Mononuclear cell (primary cell): ENCODE data around the gene TRIO. TPM values are rescaled to one million over a fixed set of nuclear protein-coding genes. Genes with fewer than 3 reads are reported as not detected.

ENCODE experiments used
- H3K27me3 ChIP-seq: 2 replicates; pipeline ENCODE4 v1.6.0; 2011; ENCODE audit warnings: low read length, control low read depth; ENCODE audit not compliant: insufficient read depth
- H3K4me1 ChIP-seq: 2 replicates; pipeline ENCODE4 v1.5.1; 2011; ENCODE audit warnings: mild to moderate bottlenecking, low read length, control low read depth; ENCODE audit not compliant: insufficient read depth
- H3K4me3 ChIP-seq: 2 replicates; pipeline ENCODE4 v1.5.1; 2011; ENCODE audit warnings: mild to moderate bottlenecking, low read length, moderate library complexity
- H3K9me3 ChIP-seq: 2 replicates; pipeline ENCODE4 v1.5.1; 2011; ENCODE audit warnings: low read depth, mild to moderate bottlenecking, control low read depth, low read length
- total RNA-seq: library from RNA; depleted of rRNA; stranded (reverse); fragments of >200 nt; gene quantifications from one replicate; pipeline ENCODE4 v1.2.3, GENCODE V29; 2012

Gene TRIO
- total RNA-seq, 1 donor: 48.9 TPM

DNA sequence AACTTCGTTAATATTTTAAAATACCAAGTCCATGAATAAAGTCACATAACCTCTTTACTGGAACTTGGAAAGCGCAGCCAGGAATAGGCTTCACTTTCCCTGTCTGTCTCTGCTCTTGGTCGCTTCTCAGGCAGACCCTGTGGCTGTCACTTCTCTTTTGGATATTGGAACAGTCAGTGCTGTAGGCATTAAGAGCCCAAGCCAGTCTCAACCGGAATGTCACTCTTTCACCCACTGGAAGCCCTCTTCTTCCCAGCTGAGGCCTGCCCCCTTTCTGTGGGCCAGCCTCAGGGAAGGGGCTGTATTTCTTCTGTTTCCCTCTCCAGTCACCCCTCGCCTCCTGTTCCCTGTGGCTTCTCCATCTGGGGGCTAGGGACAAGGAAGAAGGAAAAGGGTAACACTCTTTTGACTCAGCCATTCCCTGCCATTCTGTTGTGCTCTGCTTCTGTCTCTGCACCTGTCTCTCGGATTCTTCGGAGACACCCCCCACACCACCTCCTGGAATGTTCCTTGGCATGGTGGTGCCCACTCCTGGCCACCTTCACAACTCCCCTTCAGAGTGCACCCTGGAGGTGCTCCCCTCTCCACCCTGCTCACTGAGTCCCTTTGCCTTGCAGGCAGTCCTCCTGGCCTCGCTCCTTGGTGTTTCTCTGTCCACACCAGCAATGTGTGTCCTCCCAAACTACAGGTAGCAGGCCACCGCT, 103.4 kb downstream of the TRIO start:
- Histone ChIP-seq H3K9me3 (no peaks in the 10 kb centered on the region), H3K27me3 (no peaks in the 10 kb centered on the region), H3K4me1 (peaks cover 21% of the 10 kb centered on the region), H3K4me3 (no peak overlapping the region)

DNA sequence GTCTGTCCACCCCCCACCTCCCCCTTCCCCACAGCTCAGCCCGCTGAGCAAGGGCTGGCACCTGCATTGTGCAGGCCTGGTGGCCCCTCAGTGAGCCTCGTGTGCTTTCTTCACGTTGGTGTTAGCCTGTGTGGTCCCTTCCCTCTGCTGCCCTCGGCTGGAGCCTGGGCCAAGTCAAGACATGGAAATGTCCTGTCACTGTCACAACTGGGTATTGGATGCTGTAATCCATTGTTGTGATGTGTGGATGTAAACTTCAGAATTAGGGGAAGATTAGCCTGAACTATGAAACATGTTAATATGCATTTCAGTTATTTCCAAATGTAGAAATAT, 103.9 kb downstream of the TRIO start:
- H3K4me3 ChIP-seq: no peak overlapping the region
- H3K4me1 ChIP-seq: peaks cover 21% of the 10 kb centered on the region
- H3K27me3 ChIP-seq: no peaks in the 10 kb centered on the region
- H3K9me3 ChIP-seq: no peaks in the 10 kb centered on the region

DNA sequence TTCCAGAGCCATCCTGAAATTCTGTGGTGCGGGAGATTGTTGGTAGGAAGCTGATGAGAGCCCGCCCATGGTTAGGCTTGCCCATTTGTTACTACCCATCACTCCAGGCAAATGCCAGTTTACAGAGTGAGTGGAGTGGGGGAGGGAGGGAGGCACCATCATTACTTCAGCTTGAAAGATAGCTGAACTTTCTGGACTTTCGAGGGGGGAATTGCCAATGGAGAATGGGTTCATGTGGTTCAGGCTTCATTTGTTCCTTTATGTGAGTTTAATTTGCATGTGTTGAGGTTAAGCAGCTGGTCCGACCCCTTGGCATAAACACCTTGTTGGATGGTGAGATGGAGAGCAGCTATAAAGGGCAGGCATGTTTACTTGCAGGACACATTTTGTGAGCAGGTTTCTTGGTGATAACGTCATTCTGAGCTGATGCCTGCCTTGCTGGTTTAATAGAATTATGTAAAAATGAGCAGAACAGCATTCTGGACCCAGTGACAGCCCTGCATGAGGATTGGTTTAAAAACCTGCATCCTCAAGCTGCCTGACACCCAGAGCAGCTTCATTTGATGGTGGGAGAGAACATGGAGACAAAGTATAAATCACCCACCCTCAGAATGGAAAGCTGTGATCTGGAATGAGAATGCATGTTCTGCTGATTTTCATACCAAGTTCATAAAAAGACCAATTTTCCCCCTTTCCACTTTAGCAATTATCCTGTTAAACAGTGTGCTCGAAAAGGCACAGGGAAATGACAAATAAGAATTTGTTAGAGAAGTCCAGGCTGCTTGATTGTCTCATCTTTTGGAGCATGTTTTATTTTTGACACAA, 106.3 kb downstream of the TRIO start:
- Histone ChIP-seq H3K4me1 (peaks cover 21% of the 10 kb centered on the region), H3K4me3 (no peak overlapping the region), H3K9me3 (no peaks in the 10 kb centered on the region), H3K27me3 (no peaks in the 10 kb centered on the region)

DNA sequence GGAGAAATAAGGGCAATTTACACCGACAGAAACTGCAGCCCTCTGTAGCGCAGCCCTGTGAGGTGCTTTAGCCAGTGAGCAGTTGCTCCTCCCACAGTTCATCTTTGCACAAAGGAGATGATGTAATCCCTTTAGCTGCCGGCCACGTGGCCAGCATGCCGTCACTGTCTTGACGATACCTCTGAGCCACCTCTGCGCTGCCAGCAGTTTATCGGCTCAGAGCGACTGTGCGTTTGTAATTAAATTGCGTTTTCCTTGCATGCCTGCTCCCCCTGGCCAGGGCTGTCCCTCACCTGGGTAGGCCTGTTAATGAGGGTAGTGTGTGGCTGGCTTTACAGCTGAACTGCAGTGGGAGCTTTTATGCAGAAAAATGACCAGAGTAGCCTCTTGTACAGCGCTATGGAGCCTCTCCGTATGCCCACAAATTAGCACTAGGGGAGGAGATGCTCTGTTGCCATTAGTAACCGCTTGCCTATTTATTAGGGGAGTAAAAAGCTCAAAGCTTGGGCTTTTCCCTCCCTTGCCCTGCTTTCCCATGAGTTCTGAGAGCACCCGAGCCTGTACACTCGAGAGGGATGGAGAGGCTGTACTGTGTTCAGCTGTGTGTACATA, 107.0 kb downstream of the TRIO start:
- Histone ChIP-seq H3K27me3 (no peaks in the 10 kb centered on the region), H3K4me3 (no peak overlapping the region), H3K4me1 (peaks cover 21% of the 10 kb centered on the region), H3K9me3 (no peaks in the 10 kb centered on the region)

DNA sequence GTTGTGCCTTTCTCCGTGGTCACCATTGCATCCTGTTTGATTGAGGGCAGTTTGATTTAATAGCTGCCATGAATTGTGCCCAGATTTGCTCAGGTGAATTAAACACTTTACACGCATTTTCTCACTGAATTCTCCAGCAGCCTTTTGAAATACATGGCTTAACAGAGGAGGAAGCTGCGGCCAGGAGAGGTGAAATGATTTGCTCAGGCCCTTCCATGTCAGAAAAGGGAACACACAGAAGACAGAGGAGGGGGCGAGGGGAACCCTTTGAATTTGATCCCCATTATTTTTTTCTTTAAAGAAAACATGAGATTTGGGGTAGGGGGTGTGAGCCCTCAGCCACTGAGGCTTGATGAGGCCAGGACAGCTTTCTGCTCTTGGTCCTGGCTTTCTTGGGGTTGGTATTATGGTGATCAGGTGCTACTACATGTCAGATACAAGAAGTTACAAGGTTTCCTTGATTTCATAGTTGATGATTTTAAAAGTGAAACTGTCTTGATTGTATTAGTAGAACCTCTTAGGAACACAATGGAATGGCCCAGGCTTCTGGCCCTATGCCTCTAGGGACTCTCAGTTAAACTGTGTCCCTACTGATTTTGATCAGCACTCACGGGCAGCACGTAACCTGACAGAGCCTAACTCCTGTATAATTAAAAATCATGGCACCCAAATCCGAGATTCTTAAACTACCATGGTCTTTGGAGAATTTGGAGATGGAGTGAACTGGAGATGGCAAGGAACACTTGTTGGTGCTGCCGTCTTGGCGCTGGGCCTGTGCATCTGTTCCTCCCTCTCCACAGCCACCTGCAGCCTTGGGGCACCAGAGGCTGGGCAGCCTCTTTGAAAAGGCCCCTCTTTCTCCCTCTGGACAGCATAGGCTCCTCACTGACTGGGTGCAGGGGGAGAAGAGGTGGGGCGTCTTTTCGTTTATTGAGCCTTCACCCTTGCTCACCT, 107.9 kb downstream of the TRIO start:
- H3K27me3 ChIP-seq: no peaks in the 10 kb centered on the region
- H3K4me3 ChIP-seq: no peak overlapping the region
- H3K9me3 ChIP-seq: peaks cover 7% of the 10 kb centered on the region
- H3K4me1 ChIP-seq: peaks cover 21% of the 10 kb centered on the region

DNA sequence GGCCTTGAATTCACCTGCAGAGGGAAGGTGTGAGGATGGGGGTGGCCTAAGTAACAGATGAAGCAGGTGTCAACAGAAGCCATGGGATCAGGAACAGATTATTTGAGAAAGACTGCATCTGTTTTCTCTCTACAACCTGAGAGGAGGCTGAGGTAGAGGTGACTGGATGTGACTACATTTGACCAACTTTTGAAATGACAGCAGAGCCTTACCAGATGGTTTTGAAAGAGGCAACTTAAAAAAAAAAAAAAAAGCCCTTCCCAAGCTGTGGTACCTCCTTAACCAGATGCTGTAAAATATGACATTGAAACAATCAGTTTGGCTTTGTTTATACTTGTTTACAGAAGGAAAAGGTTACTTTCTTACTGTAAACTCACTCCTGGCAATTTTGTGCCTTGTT, 108.6 kb downstream of the TRIO start:
- H3K27me3 ChIP-seq: no peaks in the 10 kb centered on the region
- peaks cover 9% of the 10 kb centered on the region for H3K9me3 ChIP-seq
- no peak overlapping the region for H3K4me3 ChIP-seq
- H3K4me1 ChIP-seq: peaks cover 21% of the 10 kb centered on the region

DNA sequence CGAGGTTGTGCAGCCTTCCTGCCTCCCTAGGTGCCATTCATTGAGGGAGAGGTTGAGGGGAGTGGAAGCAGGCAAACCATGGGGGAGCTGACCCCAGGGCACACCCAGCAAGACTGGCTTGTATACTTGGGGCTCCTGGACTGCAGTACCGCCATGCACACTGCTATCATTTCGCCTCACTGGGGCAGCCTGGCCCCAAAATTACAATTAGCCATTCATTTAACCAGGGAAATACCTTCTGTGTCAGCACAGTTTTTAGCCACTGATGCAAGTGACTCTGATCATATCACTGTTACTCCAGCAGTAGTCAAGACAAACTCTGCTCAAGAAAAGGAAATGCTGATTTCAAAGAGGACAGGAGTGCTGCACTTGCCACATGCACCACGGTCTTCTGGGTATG, 109.7 kb downstream of the TRIO start:
- Histone ChIP-seq H3K9me3 (peaks cover 9% of the 10 kb centered on the region), H3K4me3 (no peak overlapping the region), H3K4me1 (peaks cover 21% of the 10 kb centered on the region), H3K27me3 (no peaks in the 10 kb centered on the region)

DNA sequence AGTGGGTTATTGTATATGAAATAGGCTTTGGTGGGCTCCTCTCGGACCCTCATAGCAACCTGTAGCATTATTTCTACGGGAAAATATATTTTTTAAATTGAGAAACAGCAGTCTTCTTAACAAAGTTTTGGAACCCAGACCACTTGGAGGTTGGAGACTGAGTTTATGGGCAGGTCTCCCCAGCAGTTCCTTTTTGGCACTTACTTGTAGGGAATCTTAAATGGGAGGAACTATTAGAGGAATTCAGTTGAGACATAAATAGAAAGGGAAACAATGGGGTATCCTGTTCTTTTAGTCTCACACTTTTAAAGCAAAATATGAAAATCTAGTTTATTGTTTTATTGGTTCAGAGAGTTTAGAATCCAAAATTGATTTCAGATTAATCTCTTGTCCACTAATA, 111.5 kb downstream of the TRIO start:
- Histone ChIP-seq H3K9me3 (peaks cover 9% of the 10 kb centered on the region), H3K4me3 (no peak overlapping the region), H3K4me1 (peaks cover 19% of the 10 kb centered on the region), H3K27me3 (no peaks in the 10 kb centered on the region)

DNA sequence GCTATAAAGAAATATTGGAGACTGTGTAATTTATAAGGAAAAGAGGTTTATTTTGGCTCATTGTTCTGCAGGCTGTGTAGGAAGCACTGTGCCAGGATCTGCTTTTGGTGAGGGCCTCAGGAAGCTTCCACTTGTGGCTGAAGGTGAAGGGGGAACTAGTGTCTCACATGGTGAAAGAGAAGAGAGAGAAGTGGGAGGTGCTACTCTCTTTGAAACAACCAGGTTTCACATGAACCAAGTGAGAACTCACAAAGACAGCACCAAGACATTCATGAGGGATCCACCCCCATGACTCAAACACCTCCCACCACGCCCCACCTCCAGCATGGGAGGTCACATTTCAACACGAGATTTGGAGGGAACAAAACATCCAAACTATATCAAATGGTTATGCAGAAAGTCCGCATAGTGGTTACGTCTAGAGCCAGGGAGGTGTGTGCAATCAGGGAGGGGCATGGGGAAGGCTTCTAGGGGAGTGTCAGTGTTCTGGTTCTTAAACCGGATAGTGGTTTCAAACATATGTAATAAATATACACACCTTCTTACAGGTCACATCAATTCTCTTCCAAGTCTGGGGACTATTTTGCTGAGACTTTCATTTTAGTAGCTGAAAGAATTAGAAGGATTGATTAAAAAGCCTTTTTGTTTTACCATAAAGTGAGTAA, 113.0 kb downstream of the TRIO start:
- Histone ChIP-seq H3K4me1 (peaks cover 9% of the 10 kb centered on the region), H3K9me3 (peaks cover 9% of the 10 kb centered on the region), H3K4me3 (no peak overlapping the region), H3K27me3 (no peaks in the 10 kb centered on the region)

DNA sequence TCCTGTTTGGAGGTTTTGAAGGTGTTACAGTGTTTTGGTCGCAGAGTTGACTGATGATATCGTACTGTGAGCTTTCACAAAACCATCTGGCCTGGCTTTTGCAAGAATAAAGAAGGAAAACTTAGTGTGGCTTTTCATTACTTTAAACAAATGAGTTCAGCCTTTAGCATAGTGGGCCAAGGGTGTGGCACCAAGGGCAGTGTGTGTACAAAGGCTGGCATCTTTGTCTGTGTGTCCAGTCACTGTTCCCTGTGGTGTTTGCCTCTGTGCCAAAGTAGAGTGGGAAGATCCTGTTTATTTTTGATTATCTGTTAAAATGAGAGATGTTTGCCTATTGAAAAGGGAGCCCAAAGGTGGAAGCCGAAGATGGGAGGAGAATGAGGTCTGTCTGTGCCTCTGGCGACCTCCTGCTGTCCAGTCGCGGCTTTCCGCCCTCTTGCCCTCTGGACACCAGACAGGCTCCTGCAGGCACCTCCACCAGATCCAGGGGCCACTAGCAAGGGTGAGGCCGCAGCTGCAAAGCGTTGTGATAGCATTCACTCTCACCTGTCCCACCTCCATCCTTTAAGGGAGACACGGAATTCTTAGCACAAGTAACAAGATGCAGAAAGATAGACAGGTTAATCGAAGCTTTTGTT, 113.7 kb downstream of the TRIO start:
- Histone ChIP-seq H3K4me3 (no peak overlapping the region), H3K4me1 (peaks cover 10% of the 10 kb centered on the region), H3K9me3 (peaks cover 9% of the 10 kb centered on the region), H3K27me3 (no peaks in the 10 kb centered on the region)

DNA sequence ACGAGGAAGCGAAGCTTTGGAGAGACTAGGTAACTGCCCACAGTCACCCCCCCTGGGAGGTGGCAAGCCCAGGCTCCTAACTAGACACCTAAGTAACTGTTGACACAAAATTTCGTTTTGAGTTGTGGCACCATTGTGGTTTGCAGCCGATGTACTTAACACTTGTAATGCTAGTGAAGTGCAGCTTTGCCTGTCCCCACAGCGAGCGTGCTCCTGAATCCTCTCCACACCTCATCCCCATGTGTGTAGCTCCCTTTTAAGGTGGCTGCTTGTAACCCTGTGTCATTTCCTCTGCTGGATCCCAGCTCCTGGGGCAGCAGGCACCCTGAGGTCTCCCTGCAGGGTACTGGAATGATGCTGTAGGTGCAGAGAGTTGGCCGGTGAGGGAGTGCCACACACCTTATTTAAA, 114.9 kb downstream of the TRIO start:
- Histone ChIP-seq H3K4me1 (peaks cover 10% of the 10 kb centered on the region), H3K4me3 (no peak overlapping the region), H3K27me3 (no peaks in the 10 kb centered on the region), H3K9me3 (peaks cover 9% of the 10 kb centered on the region)

DNA sequence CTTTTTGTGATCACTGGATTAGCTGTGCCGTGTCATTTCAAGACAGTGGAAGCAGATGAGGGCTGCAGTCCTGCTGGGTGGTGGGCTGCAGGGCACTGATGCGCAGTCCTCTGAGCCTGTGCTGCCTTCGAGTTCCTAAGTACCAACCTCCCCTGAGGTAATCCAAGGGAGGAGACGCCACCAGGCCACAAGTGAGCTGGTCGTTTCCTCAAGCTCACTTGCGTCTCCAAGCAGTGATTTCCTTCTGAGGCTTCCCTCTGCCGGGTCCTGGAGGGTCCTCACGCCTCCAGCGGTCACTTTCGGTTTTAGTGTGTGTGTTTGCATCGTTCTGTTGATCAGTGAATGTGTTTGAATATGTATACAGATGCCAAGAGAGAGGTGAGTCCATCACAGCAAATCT, 115.7 kb downstream of the TRIO start:
- Histone ChIP-seq H3K4me1 (peaks cover 10% of the 10 kb centered on the region), H3K9me3 (peaks cover 9% of the 10 kb centered on the region), H3K27me3 (no peaks in the 10 kb centered on the region), H3K4me3 (no peak overlapping the region)

DNA sequence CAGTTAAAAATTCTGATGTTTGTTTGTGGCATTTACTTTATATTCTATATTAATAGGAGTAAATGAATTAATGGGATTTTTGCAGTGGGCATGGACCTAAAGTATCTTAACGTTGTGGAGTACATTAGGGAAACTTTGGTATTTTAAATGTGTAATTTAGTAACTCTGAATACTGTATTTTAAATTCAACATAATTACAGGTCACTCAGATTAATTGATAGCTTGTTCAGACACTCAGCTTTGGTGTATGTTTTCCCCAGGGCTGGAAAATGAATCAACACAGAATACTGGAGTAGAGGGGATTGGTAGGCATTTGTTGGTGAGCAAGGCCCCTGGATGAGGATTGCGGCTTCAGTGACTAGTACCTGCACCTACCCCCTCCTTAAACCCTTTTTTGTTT, 117.5 kb downstream of the TRIO start:
- Histone ChIP-seq H3K4me3 (no peak overlapping the region), H3K27me3 (no peaks in the 10 kb centered on the region), H3K9me3 (peaks cover 6% of the 10 kb centered on the region), H3K4me1 (peaks cover 18% of the 10 kb centered on the region)

DNA sequence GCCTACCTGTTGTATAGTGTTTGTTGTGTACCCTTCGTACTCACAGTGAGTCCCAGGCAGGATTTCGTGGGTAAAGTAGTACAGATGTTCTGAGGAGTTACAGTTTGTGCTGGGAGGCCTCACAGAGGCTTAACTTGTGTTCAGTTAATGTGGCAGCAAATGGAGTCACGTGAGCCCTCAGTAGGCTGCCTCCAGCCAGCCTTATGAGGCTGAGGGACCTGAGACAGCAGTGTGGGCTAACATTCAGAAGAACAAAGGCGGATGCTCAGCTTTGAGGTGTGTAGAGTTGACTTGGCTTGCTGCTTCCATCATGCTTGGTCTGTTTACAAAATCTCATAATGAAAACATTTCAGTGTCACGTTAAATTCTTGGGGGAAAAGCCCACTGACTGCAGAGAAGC, 118.1 kb downstream of the TRIO start:
- peaks cover under 1% of the 10 kb centered on the region for H3K9me3 ChIP-seq
- no peaks in the 10 kb centered on the region for H3K27me3 ChIP-seq
- no peak overlapping the region for H3K4me3 ChIP-seq
- peaks cover 18% of the 10 kb centered on the region for H3K4me1 ChIP-seq
